K562 (cell line): ENCODE measurements around the gene WASF2. TPM values are rescaled to one million over a fixed set of nuclear protein-coding genes. Genes with fewer than 3 reads are reported as not detected.

ENCODE experiments used
- DEAF1 ChIP-seq: fragments of 450-650 bp; formaldehyde crosslinking; IDR thresholded peaks from 2 replicates; pipeline ENCODE4 v1.4.0; 2020; ENCODE audit warnings: mild to moderate bottlenecking, moderate library complexity
- NKRF ChIP-seq: fragments of 450-650 bp; IDR thresholded peaks from 2 replicates; pipeline ENCODE4 v1.6.1; 2016; ENCODE audit warnings: borderline replicate concordance
- PREB ChIP-seq: sonication (generic); formaldehyde crosslinking; IDR thresholded peaks from 2 replicates; pipeline ENCODE4 v1.8.1; 2023; ENCODE audit warnings: mild to moderate bottlenecking, missing genetic modification reagents
- ZNF280A ChIP-seq: fragments of 450-650 bp; IDR thresholded peaks from 2 replicates; pipeline ENCODE4 v1.6.1; 2018; ENCODE audit warnings: mild to moderate bottlenecking, low read depth; ENCODE audit not compliant: partially characterized antibody
- ZNF318 ChIP-seq, 2 experiments: fragments of 450-650 bp; IDR thresholded peaks; 2 replicates each; pipeline ENCODE4 v1.6.1; 2016; ENCODE audit warnings: mild to moderate bottlenecking in 2 of 2, borderline replicate concordance in 1 of 2, low read depth in 1 of 2, moderate library complexity in 1 of 2
- ZNF444 ChIP-seq: fragments of 250-450 bp; sonication (Bioruptor Pico); IDR thresholded peaks from 2 replicates; pipeline ENCODE4 v1.4.0; 2020; ENCODE audit warnings: mild to moderate bottlenecking, moderate library complexity
- ZNF707 ChIP-seq: fragments of 250-450 bp; sonication (Bioruptor Pico); conservative IDR thresholded peaks from 2 replicates; pipeline ENCODE4 v1.8.0; 2022; ENCODE audit warnings: inconsistent platforms, mild to moderate bottlenecking, moderate library complexity
- polyA plus RNA-seq, 8 experiments: library from polyadenylated mRNA; depleted of rRNA in 4 of 8; stranded (reverse) in 5 of 8; unstranded in 3 of 8; fragments of >200 nt; fragmentation: Nextera tagmentation in 2 of 8; fragmentation: Illumina TruSeq in 1 of 8; extraction: Ambion mirVana in 2 of 8; extraction: Trizol in 1 of 8; gene quantifications; 2 replicates each; pipeline versions ENCODE4 v1.2.1 to v1.2.3, GENCODE V29; 2011 to 2014; ENCODE audit warnings: inconsistent platforms in 1 of 8, missing spikeins in 1 of 8
- total RNA-seq, 7 experiments: library from RNA; depleted of rRNA in 6 of 7; stranded (reverse); fragments of >200 nt in 6 of 7; fragmentation: Illumina TruSeq in 2 of 7; extraction: Trizol in 2 of 7; gene quantifications; 2 replicates each; pipeline versions ENCODE4 v1.2.1 to v1.2.3, GENCODE V29; 2011 to 2021; ENCODE audit warnings: low replicate concordance in 1 of 7

WASF2 gene
- total and polyA plus RNA-seq, 9 of the 15 experiments (the other 6 are each of a cell fraction or from before 2014, with no cell fraction given) = 8.2 to 163 (median 31.2) TPM

- no peak for TF ChIP-seq ZNF280A
- TF ChIP-seq DEAF1 = no peak
- no peak for TF ChIP-seq ZNF707 (CRISPR knock-in tag)
- TF ChIP-seq PREB = no peak
- TF ChIP-seq ZNF318 (IDR thresholded peaks at IDR 0.05; ENCODE audit: borderline replicate concordance in 1 of 2, low read depth in 1 of 2) = no peak
- TF ChIP-seq NKRF = peak; percentile 60; the same call in 1 of the 2 replicates
- no peak for TF ChIP-seq ZNF444 (CRISPR knock-in tag)
Observed at GRCh38 chr1:27428316-27429028, 61.5 kb downstream of the WASF2 start (continued).
